MG63 (cell line): ENCODE data around the gene BAIAP3. TPM values are rescaled to one million over a fixed set of nuclear protein-coding genes. Genes with fewer than 3 reads are reported as not detected.

Experiments used
- DNase-seq: peaks from one replicate; pipeline ENCODE4 v3.0.0-alpha.2; 2020
- H3K27me3 ChIP-seq: fragments of 250-450 bp; sonication (Bioruptor Pico); 2 replicates; pipeline ENCODE4 v1.5.1; 2020; ENCODE audit warnings: mild to moderate bottlenecking, moderate library complexity
- H3K36me3 ChIP-seq: fragments of 250-450 bp; sonication (Bioruptor Pico); 2 replicates; pipeline ENCODE4 v1.5.1; 2020; ENCODE audit warnings: mild to moderate bottlenecking, moderate library complexity
- H3K4me3 ChIP-seq: fragments of 250-450 bp; sonication (Bioruptor Pico); 2 replicates; pipeline ENCODE4 v1.5.1; 2020; ENCODE audit warnings: mild to moderate bottlenecking, moderate library complexity
- H3K9me3 ChIP-seq: fragments of 250-450 bp; sonication (Bioruptor Pico); 2 replicates; pipeline ENCODE4 v1.5.1; 2020; ENCODE audit warnings: mild to moderate bottlenecking, moderate library complexity
- total RNA-seq: library from RNA; depleted of rRNA; stranded (reverse); fragments of >200 nt; shearing (Covaris generic); gene quantifications from 2 replicates; pipeline ENCODE4 v1.2.3, GENCODE V29; 2014; ENCODE audit warnings: low replicate concordance

The BAIAP3 gene
- total RNA-seq, 1 experiment from 2014 or later = 1.1 TPM

GRCh38 chr16:1378087-1378803 is 44.8 kb downstream of the BAIAP3 start:
- Histone ChIP-seq H3K36me3 (peaks cover 13% of the 10 kb centered on the region), H3K27me3 (no peaks in the 10 kb centered on the region), H3K9me3 (no peaks in the 10 kb centered on the region), H3K4me3 (peak overlapping the region; percentile 93)
- no peak for DNase-seq

GRCh38 chr16:1378804-1379303 is 45.4 kb downstream of the BAIAP3 start:
- peak overlapping the region; percentile 93 for H3K4me3 ChIP-seq
- H3K27me3 ChIP-seq = no peaks in the 10 kb centered on the region
- no peaks in the 10 kb centered on the region for H3K9me3 ChIP-seq
- DNase-seq = peak; percentile 86
- H3K36me3 ChIP-seq = peaks cover 13% of the 10 kb centered on the region

- peak; percentile 70 for DNase-seq
- Histone ChIP-seq H3K36me3 (peaks cover 13% of the 10 kb centered on the region), H3K27me3 (no peaks in the 10 kb centered on the region), H3K9me3 (no peaks in the 10 kb centered on the region), H3K4me3 (peak overlapping the region; percentile 93)
Measured at GRCh38 chr16:1379304-1380076, 46.0 kb downstream of the BAIAP3 start.

- no peak for DNase-seq
- H3K36me3 ChIP-seq = peaks cover 13% of the 10 kb centered on the region
- no peaks in the 10 kb centered on the region for H3K9me3 ChIP-seq
- no peaks in the 10 kb centered on the region for H3K27me3 ChIP-seq
- no peak overlapping the region; the same call in 1 of the 2 replicates for H3K4me3 ChIP-seq
Measured at GRCh38 chr16:1380195-1380594, 46.8 kb downstream of the BAIAP3 start.

GRCh38 chr16:1381612-1382406 is 48.4 kb downstream of the BAIAP3 start:
- DNase-seq = no peak
- H3K9me3 ChIP-seq = no peaks in the 10 kb centered on the region
- no peak overlapping the region for H3K4me3 ChIP-seq
- H3K36me3 ChIP-seq = peaks cover 10% of the 10 kb centered on the region
- H3K27me3 ChIP-seq = no peaks in the 10 kb centered on the region

- no peak for DNase-seq
- H3K9me3 ChIP-seq = no peaks in the 10 kb centered on the region
- no peak overlapping the region for H3K4me3 ChIP-seq
- H3K27me3 ChIP-seq = no peaks in the 10 kb centered on the region
- H3K36me3 ChIP-seq = peaks cover 7% of the 10 kb centered on the region
Measured at GRCh38 chr16:1383556-1383955, 50.1 kb downstream of the BAIAP3 start.

- no peak for DNase-seq
- Histone ChIP-seq H3K27me3 (no peaks in the 10 kb centered on the region), H3K36me3 (no peaks in the 10 kb centered on the region), H3K9me3 (no peaks in the 10 kb centered on the region), H3K4me3 (no peak overlapping the region)
Measured at GRCh38 chr16:1385232-1385631, 51.8 kb downstream of the BAIAP3 start.

GRCh38 chr16:1387331-1387730 is 53.9 kb downstream of the BAIAP3 start:
- H3K36me3 ChIP-seq = no peaks in the 10 kb centered on the region
- H3K27me3 ChIP-seq = no peaks in the 10 kb centered on the region
- H3K9me3 ChIP-seq = no peaks in the 10 kb centered on the region
- no peak overlapping the region for H3K4me3 ChIP-seq
- DNase-seq = no peak

GRCh38 chr16:1389762-1390161 is 56.3 kb downstream of the BAIAP3 start:
- Histone ChIP-seq H3K9me3 (no peaks in the 10 kb centered on the region), H3K4me3 (no peak overlapping the region), H3K36me3 (no peaks in the 10 kb centered on the region), H3K27me3 (no peaks in the 10 kb centered on the region)
- no peak for DNase-seq

- H3K27me3 ChIP-seq = no peaks in the 10 kb centered on the region
- H3K9me3 ChIP-seq = no peaks in the 10 kb centered on the region
- no peak overlapping the region for H3K4me3 ChIP-seq
- H3K36me3 ChIP-seq = no peaks in the 10 kb centered on the region
- DNase-seq = no peak
Measured at GRCh38 chr16:1390239-1390779, 56.9 kb downstream of the BAIAP3 start.

- Histone ChIP-seq H3K9me3 (no peaks in the 10 kb centered on the region), H3K36me3 (no peaks in the 10 kb centered on the region), H3K4me3 (no peak overlapping the region), H3K27me3 (no peaks in the 10 kb centered on the region)
- no peak for DNase-seq
Measured at GRCh38 chr16:1392826-1393225, 59.4 kb downstream of the BAIAP3 start.

- Histone ChIP-seq H3K4me3 (no peak overlapping the region), H3K27me3 (no peaks in the 10 kb centered on the region), H3K36me3 (no peaks in the 10 kb centered on the region), H3K9me3 (no peaks in the 10 kb centered on the region)
- no peak for DNase-seq
Measured at GRCh38 chr16:1393613-1394176, 60.2 kb downstream of the BAIAP3 start.

GRCh38 chr16:1394367-1394951 is 61.0 kb downstream of the BAIAP3 start:
- DNase-seq = no peak
- Histone ChIP-seq H3K9me3 (no peaks in the 10 kb centered on the region), H3K36me3 (no peaks in the 10 kb centered on the region), H3K27me3 (no peaks in the 10 kb centered on the region), H3K4me3 (no peak overlapping the region)

GRCh38 chr16:1395444-1396031 is 62.1 kb downstream of the BAIAP3 start:
- no peaks in the 10 kb centered on the region for H3K9me3 ChIP-seq
- DNase-seq = no peak
- no peaks in the 10 kb centered on the region for H3K36me3 ChIP-seq

GRCh38 chr16:1397779-1398178 is 64.3 kb downstream of the BAIAP3 start:
- no peak overlapping the region for H3K4me3 ChIP-seq
- H3K36me3 ChIP-seq = no peaks in the 10 kb centered on the region
- H3K9me3 ChIP-seq = no peaks in the 10 kb centered on the region
- no peak for DNase-seq
- no peaks in the 10 kb centered on the region for H3K27me3 ChIP-seq

More at GRCh38 chr16:1395444-1396031, 62.1 kb downstream of the BAIAP3 start:
- no peaks in the 10 kb centered on the region for H3K27me3 ChIP-seq
- no peak overlapping the region for H3K4me3 ChIP-seq

GRCh38 chr16:1398351-1398750 is 64.9 kb downstream of the BAIAP3 start:
- no peak for DNase-seq
- no peaks in the 10 kb centered on the region for H3K27me3 ChIP-seq

More at GRCh38 chr16:1398351-1398750, 64.9 kb downstream of the BAIAP3 start:
- no peaks in the 10 kb centered on the region for H3K36me3 ChIP-seq
- no peak overlapping the region for H3K4me3 ChIP-seq
- no peaks in the 10 kb centered on the region for H3K9me3 ChIP-seq
